GM19438 (cell line): ENCODE measurements around the gene PPP2R2C.

Source experiments
- ATAC-seq: cut with Tn5 transposase; IDR thresholded peaks from one replicate; pipeline ENCODE4 v1.9.1; 2021; ENCODE audit warnings: low read depth; ENCODE audit not compliant: unreplicated experiment

PPP2R2C gene

DNA sequence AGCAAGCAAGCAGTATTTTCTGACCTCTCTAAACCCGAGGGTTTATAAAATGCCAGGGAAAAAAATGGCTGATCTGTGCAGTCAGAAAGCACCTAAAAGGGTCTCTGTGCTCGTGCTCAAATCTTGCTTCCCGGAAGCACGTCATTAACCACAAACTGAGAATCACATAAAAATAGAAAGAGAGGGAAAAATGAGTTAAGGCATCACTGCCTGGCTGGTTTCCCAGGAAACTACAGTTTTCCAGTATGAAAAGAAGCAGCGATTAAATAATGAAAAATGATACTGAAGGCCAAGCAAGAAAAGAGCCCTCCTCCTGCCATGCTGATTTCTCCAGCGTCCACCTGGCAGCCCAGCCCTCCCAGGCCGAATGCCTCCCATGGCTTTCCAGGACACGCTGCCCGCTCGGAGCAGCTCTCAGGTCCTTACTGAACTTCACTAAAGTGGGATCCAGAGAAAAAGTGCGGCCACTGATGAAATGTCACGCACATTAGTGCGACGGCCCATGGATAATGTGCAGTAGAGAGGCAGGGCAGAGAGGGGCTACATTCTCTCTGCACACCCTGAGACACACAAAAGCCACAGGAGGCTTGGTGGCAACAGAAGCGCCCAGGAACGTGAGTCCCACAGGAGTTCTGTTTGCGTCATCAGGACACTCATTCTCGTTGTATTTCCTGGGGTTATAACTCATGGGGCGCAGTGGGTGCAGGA is 122.4 kb downstream of the PPP2R2C start:
- ATAC-seq, result no peak

- ATAC-seq, result no peak
Measured at GRCh38 chr4:6348408-6348807, 124.0 kb downstream of the PPP2R2C start.

- ATAC-seq, result no peak
Measured at GRCh38 chr4:6347511-6348045, 124.8 kb downstream of the PPP2R2C start.

DNA sequence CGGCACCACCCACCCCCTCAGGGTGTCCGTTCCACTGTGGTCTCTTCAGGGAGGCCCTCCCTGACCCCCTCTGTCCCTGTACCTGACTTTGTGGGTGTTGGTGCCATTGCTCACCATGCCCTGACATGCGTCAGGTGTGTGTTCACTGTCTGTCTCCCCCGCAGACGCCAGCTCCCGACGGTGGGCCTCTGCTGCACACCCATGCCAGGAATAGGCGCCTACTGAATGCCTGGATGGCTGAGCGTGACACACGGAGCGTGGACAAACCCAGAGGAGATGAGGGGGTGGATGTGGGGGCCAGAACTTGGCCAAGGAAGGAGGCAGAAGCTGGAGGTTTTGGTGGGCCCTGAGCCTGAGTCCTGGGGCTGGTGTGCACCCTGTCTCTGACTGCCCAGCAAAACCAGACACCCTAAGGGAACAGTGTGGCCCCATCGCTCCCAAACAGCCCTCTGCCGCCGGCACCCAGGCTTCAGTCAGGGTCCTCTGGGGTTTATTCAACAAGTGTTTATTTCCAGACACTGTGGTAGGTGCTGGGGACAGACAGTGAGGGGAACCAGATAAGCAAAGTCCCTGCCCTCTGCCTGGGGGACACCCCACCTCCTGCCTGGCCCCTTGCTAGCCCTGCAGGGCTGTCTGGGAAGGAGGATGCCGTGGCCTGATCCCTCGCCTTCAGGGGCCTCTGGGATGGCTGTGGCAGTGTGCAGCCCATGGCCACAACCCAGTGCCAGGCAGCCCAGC is 125.9 kb downstream of the PPP2R2C start:
- ATAC-seq, result no peak

GRCh38 chr4:6345866-6346265 is 126.5 kb downstream of the PPP2R2C start:
- ATAC-seq, result no peak

DNA sequence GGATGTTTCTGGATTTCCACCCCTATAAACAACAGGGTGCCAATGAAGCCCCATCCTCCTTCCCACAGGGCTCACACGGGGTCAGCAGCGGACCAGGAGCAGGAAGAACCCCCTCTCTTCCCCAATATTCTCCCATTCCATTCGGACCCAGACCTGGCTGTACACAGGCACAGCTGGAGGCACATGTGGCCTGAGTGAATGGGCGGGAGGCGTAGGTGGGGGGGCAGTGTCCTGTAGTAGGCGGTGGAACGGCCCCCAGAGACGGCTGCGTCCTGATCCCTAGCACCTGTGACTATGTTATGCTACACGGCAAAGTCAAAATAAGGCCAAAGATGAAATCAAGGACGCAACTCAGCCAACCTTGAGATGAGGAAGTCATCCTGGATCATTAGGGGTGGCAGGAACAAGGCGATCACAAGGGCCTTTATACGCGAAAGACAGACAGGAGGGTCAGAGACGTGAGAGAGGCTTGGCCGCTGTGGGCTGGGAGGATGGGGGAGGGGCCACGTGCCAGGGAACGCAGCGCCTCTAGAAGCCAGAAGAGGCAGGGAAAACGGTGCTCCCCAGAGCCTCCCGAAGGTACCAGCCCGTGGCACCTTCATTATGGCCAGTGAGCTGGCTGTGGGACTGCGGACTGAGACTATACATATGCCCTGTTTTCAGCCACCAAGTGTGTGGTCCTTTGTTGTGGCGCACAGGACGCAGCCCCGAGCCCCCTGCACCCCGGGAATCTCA is 127.2 kb downstream of the PPP2R2C start:
- no peak for ATAC-seq

DNA sequence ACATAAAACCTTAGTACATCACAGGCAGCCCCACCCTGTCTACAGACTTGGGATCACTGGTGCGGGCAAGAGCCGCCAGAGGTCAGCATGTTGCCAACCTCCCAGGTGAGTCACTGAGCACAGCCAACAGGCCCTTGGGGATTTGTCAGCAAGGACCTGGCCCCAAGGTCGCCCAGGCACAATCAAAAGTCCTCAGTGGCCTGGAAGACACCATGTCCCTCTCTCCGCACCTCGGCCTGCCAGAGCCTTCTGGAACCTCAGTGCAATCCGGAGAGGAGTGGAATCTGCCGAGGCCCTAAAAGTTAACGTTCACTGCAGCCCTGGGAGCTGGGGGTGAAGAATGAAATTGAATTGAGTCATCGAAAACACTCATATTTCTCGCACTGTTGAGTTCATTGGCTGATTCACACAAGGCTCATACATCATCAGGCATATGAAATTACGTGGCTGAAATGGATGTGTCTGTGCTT is 128.4 kb downstream of the PPP2R2C start:
- ATAC-seq, result no peak

DNA sequence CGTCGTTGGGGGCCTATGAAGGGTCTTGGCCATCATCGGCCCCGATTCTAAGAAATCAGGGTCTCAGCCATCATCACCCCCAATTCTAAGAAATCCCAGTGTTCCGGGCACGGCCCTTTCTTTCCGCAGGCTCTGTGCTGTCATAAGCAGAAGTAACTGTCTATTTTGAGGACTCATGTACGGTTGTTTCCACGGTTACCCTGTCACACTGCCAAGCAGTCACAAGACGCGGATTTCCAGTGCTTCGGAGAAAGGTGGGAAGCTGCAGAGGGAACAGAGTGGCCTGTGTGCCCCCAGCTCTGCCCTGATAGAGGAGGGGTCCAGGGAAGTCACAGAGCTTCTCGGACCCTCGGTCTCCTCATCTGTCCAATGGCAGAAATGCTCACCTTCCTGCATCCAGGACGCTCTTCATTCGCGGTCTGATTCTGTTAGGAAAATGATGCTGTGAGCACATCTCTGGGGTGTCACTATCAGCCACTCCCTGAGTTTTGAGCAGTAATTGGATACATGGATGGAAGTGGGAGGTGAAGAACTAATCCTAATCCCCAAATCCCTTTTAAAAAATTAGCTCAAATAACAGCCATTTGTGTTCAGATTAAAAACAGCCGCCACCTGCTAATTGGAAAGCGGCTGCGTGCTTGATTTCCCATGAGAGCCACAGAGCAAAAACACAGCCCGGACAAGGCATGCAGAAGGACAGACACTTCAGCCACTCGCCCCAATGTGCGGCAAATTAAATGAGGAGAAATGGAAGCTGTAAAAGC is 129.7 kb downstream of the PPP2R2C start:
- ATAC-seq, result no peak

- no peak for ATAC-seq
Measured at GRCh38 chr4:6341696-6342095, 130.7 kb downstream of the PPP2R2C start.

- no peak for ATAC-seq
Measured at GRCh38 chr4:6340446-6341015, 131.9 kb downstream of the PPP2R2C start.

GRCh38 chr4:6339818-6340445 is 132.5 kb downstream of the PPP2R2C start:
- no peak for ATAC-seq

DNA sequence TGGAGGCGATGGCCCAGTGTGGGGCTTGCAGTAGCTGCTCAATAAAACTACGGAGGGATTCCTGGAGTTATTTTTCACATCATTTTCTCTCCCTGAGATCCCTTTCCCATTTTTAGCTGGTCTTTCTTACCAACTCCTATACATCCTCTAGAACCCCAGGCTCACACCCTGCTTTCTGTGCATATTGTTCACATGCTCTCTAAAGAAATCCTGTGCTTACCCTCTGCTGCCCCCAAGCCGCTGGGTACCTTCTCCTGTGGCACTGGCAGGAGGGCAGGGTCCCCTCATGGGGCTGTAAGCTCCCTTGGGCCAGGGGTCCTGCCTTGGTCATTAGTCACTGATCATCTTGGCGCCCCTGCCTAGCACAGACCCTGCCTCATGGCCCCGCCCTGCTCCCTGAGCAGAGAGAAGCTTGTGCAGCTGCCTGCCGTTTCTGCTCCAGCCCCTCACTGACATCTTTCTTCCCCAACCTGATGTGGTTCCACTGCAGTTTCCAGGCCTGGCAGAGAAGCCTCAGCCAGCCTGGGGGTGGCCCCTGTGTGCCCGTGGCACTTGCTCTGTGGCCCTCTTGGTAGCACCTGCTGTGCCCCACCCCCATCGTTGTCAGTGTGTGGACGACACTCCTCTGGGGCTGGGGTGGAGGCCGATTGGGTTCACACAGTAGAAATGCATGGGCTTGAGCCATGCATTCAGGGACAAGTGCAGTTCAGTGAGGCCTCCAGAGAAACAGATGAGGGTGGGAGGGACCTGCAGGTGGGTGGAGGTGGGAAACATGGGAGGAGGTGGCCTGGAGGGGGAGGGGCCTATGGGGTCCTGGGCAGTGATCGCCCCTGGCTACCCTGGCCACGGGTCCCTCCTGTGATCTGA is 133.2 kb downstream of the PPP2R2C start:
- no peak for ATAC-seq

DNA sequence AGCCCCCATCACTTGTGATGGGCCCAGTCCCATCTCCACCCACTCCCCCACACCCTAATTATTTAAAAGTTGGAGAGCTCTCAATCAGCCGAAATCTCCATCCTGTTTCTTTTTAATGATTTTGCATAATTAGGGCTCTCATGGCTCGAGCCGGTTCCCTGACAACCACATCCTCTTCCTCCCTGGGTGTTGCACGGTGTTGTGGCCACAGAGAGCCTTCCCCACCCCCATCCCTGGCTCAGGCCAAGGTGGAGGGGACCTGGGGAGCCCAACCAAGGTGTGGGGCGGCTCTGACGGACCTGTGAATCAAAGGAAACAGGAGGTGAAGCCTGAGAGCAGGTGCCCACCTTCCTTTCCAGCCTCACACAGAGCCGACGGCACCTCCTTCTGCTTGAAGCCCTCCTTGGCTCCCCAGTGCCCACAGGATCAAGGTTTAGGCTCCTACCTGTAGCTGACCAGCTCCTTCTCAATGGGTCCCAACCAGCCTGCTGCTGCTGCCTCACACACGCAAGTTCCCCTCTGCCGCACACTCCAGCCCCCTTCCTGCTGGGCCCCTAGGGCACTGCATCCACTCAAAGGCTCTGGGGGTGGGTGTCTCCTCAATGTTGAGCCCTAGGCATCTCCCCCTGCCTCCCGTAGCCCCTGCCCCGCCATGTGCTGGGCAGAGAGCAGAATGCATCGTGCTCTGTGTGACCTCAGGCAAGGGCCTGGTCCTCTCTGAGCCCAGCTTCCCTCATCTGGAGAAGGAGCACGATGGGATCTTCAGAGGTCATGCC is 134.1 kb downstream of the PPP2R2C start:
- no peak for ATAC-seq

GRCh38 chr4:6337331-6337935 is 135.0 kb downstream of the PPP2R2C start:
- no peak for ATAC-seq

GRCh38 chr4:6336166-6336565 is 136.2 kb downstream of the PPP2R2C start:
- ATAC-seq, result no peak

- no peak for ATAC-seq
Measured at GRCh38 chr4:6335040-6335590, 137.3 kb downstream of the PPP2R2C start.

GRCh38 chr4:6334203-6334887 is 138.1 kb downstream of the PPP2R2C start:
- no peak for ATAC-seq
